Gastrocnemius medialis (tissue), 4 donors: ENCODE measurements around the gene NNAT. TPM values are rescaled to one million over a fixed set of nuclear protein-coding genes. Genes with fewer than 3 reads are reported as not detected.
A peak's percentile ranks its signal among the peaks of the same experiment; 100 is the strongest.

Experiments used
- ATAC-seq, 2 donors: fragments of 150-250 bp; one replicate each; pipeline ENCODE4 v1.9.1; 2016
- DNase-seq, 2 donors: peaks; one replicate each; pipeline ENCODE4 v3.0.0-alpha.2; 2019
- H3K27ac ChIP-seq, 4 donors: fragments of 200-600 bp; sonication (generic); 1 replicate in 1 of 4; 2 replicates in 3 of 4; pipeline ENCODE4 v1.5.1; 2016 to 2018; ENCODE audit warnings: mild to moderate bottlenecking in 2 of 4, moderate library complexity in 1 of 4
- H3K27me3 ChIP-seq, 3 donors: fragments of 200-600 bp; sonication (generic) in 2 of 3; 1 replicate in 1 of 3; 2 replicates in 2 of 3; pipeline versions ENCODE4 v1.5.1 to v1.6.0; 2016 to 2019; ENCODE audit warnings: mild to moderate bottlenecking in 1 of 3, moderate library complexity in 1 of 3
- H3K36me3 ChIP-seq, 2 donors: fragments of 200-600 bp; sonication (generic) in 1 of 2; one replicate each; pipeline ENCODE4 v1.5.1; 2017 to 2018
- H3K4me1 ChIP-seq, 2 donors: fragments of 200-600 bp; sonication (generic) in 1 of 2; one replicate each; pipeline ENCODE4 v1.5.1; 2016 to 2017; ENCODE audit warnings: mild to moderate bottlenecking in 2 of 2
- H3K4me3 ChIP-seq, 4 donors: fragments of 200-600 bp; sonication (generic) in 3 of 4; 1 replicate in 1 of 4; 2 replicates in 3 of 4; pipeline ENCODE4 v1.5.1; 2016 to 2019; ENCODE audit warnings: mild to moderate bottlenecking in 2 of 4
- H3K9me3 ChIP-seq, 3 donors: fragments of 200-600 bp; sonication (generic) in 2 of 3; 1 replicate in 1 of 3; 2 replicates in 2 of 3; pipeline ENCODE4 v1.5.1; 2016 to 2019
- CTCF ChIP-seq, 5 experiments: fragments of 450-650 bp in 3 of 5; fragments of 200-600 bp in 2 of 5; sonication (generic) in 2 of 5; IDR thresholded peaks in 4 of 5; conservative IDR thresholded peaks in 1 of 5; 1 replicate in 4 of 5; 2 replicates in 1 of 5; pipeline ENCODE4 v1.5.1; 2016 to 2019; ENCODE audit warnings: antibody characterized with exemption in 5 of 5, mild to moderate bottlenecking in 3 of 5, moderate library complexity in 3 of 5
- POLR2A ChIP-seq, 2 donors: fragments of 450-650 bp; IDR thresholded peaks; one replicate each; pipeline ENCODE4 v1.6.1; 2017; ENCODE audit warnings: antibody characterized with exemption in 2 of 2, mild to moderate bottlenecking in 2 of 2, moderate library complexity in 2 of 2
- in situ Hi-C, 4 donors: fragments of 200-750 bp; cut with MboI; loops; one replicate each; pipeline versions ENCODE4 v1.15.0 to v1.8.0; 2017; ENCODE audit warnings: low sequenced_read_pairs in 4 of 4
- intact Hi-C: fragments of 100-400 bp; cut with DNase I; formaldehyde crosslinking; loops from one replicate; pipeline ENCODE4 v1.15.1; 2023; ENCODE audit warnings: low total_unique reads
- total RNA-seq, 4 donors: library from RNA; depleted of rRNA; stranded (reverse); fragments of >200 nt; gene quantifications; one replicate each; pipeline versions ENCODE4 v1.1.0 to v1.2.3, GENCODE V29; 2016

Gene NNAT
- total RNA-seq, 4 donors from 2014 or later: 1.2 to 4.4 (median 2.4) TPM; not detected in 1

DNA sequence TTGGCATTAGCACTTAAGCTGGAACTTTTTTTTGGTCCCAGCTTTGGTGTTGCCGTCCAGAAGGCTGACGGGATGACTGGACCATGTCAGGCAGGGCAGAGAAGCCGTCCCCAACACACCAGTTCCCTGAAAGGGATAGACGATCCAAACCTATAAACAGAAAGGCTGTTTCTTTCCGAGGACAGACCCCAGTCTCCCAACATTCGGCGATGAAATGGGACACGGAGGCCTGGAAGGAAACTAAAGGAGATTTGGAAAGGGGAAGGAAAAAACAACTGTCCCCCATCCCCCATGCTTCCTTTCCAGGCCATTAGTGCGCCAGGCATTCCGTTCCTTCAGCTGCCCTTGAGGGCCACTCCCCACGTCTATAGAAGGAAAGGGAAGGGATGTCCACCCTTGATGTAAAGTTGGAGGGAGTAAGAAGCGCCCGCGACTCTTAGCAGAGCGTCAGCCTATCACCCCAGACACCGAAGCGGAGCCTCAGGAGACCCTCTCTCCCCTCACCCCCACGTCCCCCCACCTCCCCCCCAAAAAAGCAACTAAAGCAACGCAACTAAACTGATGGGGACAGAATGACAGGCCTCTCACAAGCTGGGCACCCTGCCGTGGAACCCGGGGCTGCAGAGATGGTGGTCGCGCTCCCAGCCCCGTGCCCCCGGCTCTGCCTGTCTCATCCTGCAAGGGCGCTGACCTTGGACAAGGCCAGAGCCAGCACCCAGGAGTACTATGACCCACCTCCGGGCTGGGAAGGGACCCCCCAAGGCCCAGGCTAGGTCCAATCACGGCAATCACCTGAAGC, 6.0 kb downstream of the NNAT start:
- intact Hi-C loops (loop anchor here (1.0 to 10.0 kb wide), 5 partner anchors 250 to 1062 kb away; partner anchors contain the start of genes MROH8, RBL1 and RPN2), in situ Hi-C loops (loop anchor here in 1 of 4 donors (25.0 kb wide), 1 partner anchor 140 kb away; no protein-coding TSS in a partner anchor)
- Histone ChIP-seq H3K9me3 (no peaks in the 10 kb centered on the region), H3K27me3 (no peaks in the 10 kb centered on the region), H3K4me3 (peak overlapping the region; percentile 92 to 100 (median 99)), H3K4me1 (peaks cover 41% of the 10 kb centered on the region in 2 donors), H3K36me3 (no peaks in the 10 kb centered on the region), H3K27ac (peak overlapping the region; percentile 98 to 100 (median 98))
- ATAC-seq: peak; percentile 32 to 33
- peak; percentile 52 to 75 for DNase-seq
- TF ChIP-seq POLR2A (IDR thresholded peaks at IDR 0.05) (peak in 1 of 2 donors; percentile 29), CTCF (IDR thresholded peaks at IDR 0.05 in 4 of 5, conservative IDR thresholded peaks at IDR 0.05 in 1 of 5) (no peak)

DNA sequence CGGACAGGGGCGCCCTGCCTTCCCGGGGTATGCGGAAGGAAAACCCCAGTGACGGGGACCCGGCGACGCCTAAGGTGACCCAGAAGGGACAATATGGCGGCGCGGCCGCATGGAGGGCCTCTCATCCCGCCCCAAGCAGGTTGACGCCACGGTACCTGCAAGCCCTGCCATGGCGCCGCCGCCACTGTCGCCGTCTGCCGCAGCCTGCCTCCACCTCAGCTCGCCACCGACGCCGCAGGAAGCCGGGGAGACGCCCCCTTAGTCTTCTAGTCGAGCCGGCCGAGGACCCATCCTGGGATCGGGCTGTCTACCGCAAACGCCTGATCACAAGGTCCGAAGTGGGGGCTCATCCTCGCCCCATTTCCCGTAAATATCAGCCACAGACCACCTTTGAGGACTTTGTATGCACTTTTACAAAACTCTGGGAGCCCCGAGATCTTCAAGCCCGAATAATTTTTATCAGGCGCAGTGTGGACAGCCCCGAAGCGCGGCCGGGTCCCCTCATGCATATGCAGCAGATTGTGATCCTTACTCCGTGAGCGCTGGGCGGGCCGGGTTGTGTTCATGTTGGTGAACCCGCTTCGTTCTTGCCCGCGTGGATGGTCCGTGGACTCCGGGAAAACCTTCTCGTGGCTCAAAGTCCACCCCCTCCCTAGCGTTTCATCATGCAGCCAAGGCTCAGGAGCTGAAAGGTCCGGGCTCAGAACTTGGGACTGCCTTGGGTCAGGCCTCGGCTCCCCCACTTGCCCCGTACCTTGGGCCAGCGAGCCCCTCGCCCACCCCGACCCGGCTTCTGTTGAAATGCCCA, 6.8 kb downstream of the NNAT start, which contains the start of gene BLCAP:
TSS of gene BLCAP (minus strand) at position 239 of the 808 bp plus-strand sequence. CDS start 8,702 bp downstream, outside the sequence.
- TF ChIP-seq CTCF (IDR thresholded peaks at IDR 0.05 in 4 of 5, conservative IDR thresholded peaks at IDR 0.05 in 1 of 5): no peak
- TF ChIP-seq POLR2A (IDR thresholded peaks at IDR 0.05): peak; percentile 98
- H3K36me3 ChIP-seq: no peaks in the 10 kb centered on the region
- no peaks in the 10 kb centered on the region for H3K27me3 ChIP-seq
- in situ Hi-C loops: loop anchor here in 1 of 4 donors (25.0 kb wide), 1 partner anchor 141 kb away; no protein-coding TSS in a partner anchor
- ATAC-seq: peak; percentile 54 to 59
- H3K9me3 ChIP-seq: no peaks in the 10 kb centered on the region
- peak; percentile 85 to 91 for DNase-seq
- H3K4me3 ChIP-seq: peak within 1 kb of the TSS; percentile 92 to 100 (median 99)
- peaks cover 34 to 36% of the 10 kb centered on the region in 2 donors for H3K4me1 ChIP-seq
- H3K27ac ChIP-seq: peak within 1 kb of the TSS; percentile 98 to 100 (median 98)
- intact Hi-C loops: loop anchor here (1.0 to 10.0 kb wide), 7 partner anchors 143 to 1063 kb away; partner anchors contain the start of genes MROH8, RBL1 and RPN2

- no peaks in the 10 kb centered on the region for H3K27me3 ChIP-seq
- peak overlapping the region; percentile 92 to 100 (median 99) for H3K4me3 ChIP-seq
- DNase-seq: no peak
- no peak for ATAC-seq
- TF ChIP-seq POLR2A (IDR thresholded peaks at IDR 0.05) (no peak), CTCF (IDR thresholded peaks at IDR 0.05 in 4 of 5, conservative IDR thresholded peaks at IDR 0.05 in 1 of 5) (no peak)
- peak overlapping the region; percentile 98 to 100 (median 98) for H3K27ac ChIP-seq
- no peaks in the 10 kb centered on the region for H3K9me3 ChIP-seq
- in situ Hi-C loops (loop anchor here in 1 of 4 donors (25.0 kb wide), 1 partner anchor 141 kb away; no protein-coding TSS in a partner anchor), intact Hi-C loops (loop anchor here (2.0 to 10.0 kb wide), 5 partner anchors 144 to 1064 kb away; partner anchors contain the start of gene RBL1)
- peaks cover 27 to 30% of the 10 kb centered on the region in 2 donors for H3K4me1 ChIP-seq
- H3K36me3 ChIP-seq: no peaks in the 10 kb centered on the region
These were observed 7.6 kb downstream of the NNAT start for GRCh38 chr20:37528446-37529213.
